ENCODE data around the gene CCNA1. TPM values are rescaled to one million over a fixed set of nuclear protein-coding genes. Genes with fewer than 3 reads are reported as not detected.

The CCNA1 gene
- total RNA-seq, 2 donors from 2014 or later, result not detected

DNA sequence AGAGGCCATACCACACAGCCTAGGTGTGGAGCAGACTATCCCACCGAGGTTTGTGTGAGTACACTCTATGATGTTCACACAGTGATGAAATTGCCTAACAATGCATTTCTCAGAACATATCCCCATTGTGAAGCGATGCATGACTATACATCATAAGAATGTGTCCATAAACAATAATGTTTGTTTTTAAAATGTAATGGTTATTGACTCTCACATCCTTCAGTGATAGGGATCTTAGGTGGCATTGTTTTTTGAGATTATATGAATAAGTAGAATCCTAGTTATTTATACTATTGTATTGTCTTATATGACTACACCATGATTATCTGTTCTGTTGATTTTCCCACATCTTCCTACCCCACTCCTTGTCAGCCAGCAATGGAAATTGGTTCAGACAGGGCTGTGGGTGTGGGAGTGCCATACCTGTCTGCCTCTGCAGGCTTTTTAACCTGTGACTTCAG lies 13.6 kb downstream of the CCNA1 start:
- ATAC-seq, result no peak
- intact Hi-C loops (cut with DNase I, micrococcal nuclease), result no loop called here
- DNase-seq, result no peak

DNA sequence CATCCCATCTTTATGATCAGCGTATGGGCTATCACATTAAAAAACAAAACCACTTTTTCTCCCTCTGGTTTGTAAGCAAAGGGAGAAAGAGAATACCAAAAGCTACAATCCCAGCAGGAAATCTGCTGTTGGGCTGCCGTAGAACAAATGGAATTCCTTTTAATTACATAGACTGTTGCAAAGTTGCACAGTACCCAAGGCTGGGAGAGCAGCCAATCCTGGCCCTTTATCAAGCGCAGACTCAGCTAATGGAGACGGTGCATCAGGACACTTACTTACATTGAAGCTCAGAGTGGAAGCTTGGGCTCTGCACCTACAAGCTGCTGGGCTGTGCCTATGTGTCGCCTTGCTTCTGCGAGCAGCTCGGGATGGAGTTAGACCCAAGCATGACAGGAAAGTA lies 15.2 kb downstream of the CCNA1 start:
- DNase-seq, result no peak
- ATAC-seq, result no peak
- intact Hi-C loops (cut with DNase I, micrococcal nuclease), result no loop called here

DNA sequence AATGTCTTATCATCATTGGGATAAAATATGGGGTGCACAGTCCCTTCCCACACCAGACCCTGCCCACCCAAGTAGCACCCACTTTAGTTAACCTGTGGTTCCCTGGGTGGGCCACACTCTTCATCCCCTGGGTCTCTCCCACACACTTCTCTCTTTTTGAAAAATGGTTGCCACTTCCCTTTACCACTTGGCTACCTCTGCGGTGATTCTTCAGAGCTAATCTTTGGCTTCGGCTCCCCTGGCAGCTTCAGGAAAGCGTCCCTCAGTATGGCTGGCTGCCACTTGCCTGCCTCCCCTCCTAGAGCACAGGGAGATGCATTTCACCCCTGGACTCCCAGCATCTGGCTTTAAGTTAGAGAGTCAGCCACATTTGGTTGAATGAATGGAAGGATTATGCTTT lies 18.2 kb downstream of the CCNA1 start:
- ATAC-seq (no peak), DNase-seq (no peak)
- intact Hi-C loops (cut with DNase I, micrococcal nuclease), result no loop called here

DNA sequence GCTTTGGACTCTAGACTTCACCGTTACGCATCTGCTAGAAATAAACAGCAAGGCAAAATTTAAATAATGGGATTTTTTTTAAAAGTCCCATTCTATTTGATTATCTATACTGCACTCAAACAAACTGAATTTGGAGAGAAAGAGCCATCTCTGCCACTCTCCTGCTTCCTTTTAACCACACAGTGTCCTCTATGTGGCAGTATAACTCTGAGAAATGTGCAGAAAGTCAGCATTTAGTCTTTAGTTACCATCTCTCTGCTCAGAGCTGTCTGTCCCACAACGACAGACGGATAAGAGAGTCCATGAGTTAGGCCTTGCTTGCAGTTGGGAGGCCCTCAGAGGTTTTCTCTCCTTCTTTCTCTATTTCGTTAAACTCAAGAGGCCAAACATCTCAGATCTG lies 21.2 kb downstream of the CCNA1 start:
- intact Hi-C loops (cut with DNase I, micrococcal nuclease), result no loop called here
- ATAC-seq (no peak), DNase-seq (no peak)

DNA sequence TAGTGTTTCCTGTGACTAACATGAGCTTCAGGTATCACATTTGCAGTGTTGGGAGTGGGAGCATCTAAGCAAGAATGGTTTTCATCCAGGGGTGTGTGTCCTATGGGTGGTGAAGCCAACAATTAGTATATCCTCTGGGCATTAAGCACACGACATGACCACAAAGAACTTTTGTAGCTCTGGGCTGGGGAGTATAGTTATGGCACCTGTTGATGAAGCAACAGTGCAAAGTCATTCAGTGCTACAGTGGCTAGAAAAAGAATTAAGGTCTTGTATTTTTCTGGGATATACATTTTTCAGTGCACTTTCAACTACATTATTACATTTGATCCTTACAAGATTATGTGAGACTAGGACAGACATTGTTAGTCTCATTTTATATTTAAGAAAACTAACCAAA lies 21.8 kb downstream of the CCNA1 start:
- intact Hi-C loops (cut with DNase I, micrococcal nuclease), result no loop called here
- DNase-seq (no peak), ATAC-seq (no peak)

DNA sequence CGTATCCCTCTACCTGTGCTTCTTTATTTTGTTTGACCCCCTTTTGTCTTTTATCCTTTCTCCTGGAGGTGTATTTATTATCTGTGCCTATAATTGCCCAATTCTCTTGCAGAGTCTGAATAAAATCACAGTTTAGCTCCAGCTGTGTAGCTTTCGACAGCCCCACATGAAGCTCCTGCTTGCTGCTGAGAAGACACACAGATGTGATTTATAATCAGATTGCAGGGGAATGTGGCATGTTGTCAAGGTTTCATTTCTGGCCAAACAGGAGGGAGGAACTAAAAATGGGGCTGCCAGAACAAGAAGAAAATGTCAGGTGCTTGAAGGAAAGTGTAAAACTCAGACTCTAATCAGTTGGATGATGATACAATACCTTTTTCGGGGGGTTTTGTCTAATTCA lies 22.7 kb downstream of the CCNA1 start:
- no peak for ATAC-seq
- intact Hi-C loops (cut with DNase I, micrococcal nuclease), result no loop called here
- DNase-seq, result no peak

DNA sequence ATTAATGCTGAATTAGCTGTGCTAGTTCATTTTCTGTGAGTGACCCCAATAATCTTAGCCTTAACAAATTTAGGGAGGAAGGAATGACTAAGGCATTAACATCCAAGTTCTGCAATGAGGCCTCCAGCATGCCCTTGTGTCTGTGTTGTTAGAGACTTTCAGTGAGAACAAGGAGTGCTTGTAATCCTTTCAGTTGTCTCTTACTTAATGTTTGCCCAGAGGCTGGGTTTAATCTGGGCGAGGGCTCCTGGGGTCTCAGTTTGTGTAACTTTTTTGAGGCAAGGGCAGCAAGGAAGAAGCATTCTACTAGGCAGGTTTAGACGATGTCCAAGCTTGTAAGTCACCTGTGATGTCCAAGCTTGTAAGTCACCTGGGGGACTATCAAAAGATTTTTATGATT lies 24.3 kb downstream of the CCNA1 start:
- ATAC-seq (no peak), DNase-seq (no peak)
- intact Hi-C loops (cut with DNase I, micrococcal nuclease), result no loop called here

DNA sequence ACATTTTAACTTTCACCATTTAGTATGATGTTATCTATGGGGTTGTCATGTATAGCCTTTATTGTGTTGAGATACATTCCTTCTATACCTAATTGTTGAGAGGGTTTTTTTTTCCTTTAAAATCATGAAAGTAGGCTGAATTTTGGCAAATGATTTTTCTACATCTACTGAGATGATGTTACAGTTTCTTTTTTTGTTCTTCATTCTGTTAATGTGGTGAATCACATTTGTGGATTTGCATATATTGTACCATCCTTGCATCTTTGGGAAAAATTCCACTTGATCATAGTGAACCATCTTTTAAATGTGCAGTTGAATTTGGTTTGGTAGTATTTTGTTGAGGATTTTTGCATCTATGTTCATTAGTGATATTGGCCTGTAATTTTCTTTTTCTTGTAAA lies 29.2 kb downstream of the CCNA1 start:
- intact Hi-C loops (cut with DNase I, micrococcal nuclease), result no loop called here
- ATAC-seq (no peak), DNase-seq (no peak)

DNA sequence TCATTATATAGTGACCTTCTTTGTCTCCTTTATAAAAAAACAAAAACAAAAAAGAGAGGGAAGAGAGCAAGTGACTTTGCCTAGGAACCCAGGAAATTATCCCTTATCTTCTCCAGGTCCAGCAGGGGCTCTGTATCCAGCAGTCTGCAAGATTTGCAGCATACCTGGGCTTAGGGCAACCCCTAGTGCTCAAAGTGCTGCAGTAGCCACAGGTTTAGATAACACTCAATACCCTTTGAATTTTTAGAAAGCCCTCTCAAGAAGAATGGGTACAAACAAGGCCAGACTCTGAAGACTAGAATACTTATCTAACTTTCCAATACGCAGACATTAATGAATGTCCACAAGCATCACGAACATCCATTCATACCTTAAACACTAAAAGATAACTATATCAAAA lies 43.2 kb downstream of the CCNA1 start:
- DNase-seq (no peak), ATAC-seq (no peak)
- intact Hi-C loops (cut with DNase I, micrococcal nuclease), result no loop called here

DNA sequence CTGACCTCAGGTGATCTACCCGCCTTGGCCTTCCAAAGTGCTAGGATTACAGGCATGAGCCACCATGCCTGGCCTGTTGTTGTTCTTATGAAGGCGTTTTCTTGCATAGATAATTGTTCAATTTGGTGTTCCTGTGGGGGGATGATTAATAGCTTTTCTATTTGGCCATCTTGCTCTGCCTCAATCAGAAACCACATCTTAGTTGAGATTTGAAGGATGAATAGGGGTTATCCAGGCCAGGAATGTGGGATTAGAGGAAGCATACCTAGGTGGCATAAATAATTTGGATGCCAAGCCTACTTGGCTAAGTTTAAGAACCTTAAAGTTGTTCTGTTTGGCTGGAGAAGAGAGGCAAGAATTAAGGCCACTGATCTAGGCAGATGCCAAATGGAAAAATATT lies 44.4 kb downstream of the CCNA1 start:
- ATAC-seq, result no peak
- intact Hi-C loops (cut with DNase I, micrococcal nuclease), result no loop called here
- no peak for DNase-seq

DNA sequence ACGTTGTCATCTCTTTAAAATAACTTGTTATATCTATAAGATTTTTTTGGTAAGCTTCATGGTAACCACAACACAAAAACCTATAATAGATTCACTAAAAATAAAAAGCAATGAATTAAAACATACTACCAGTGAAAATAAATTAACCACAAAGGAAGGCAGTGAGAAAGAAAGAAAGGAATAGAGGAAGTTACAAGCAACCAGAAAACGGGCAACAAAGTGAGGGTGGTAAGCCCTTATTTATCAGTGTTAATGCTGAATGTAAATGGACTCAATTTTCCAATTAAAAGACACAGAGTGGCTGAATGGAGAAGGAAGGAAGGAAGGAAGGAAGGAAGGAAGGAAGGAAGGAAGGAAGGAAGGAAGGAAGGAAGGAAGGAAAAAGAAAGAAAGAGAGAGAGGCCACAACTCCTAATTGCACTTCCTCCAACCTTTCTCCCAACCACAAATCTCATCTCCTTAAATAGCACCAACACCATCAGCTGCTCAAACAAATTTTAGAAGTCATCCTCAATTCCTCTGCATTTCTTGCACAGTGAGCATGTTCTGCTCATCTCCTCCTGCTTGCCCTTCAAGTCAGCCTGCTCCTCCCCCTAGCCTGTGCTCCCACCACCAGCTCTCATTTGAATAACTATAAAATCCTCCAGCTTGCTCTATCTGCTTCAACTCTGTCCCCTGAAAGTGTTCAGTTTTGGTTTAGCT lies 48.6 kb downstream of the CCNA1 start:
- no peak for DNase-seq
- intact Hi-C loops (cut with DNase I, micrococcal nuclease), result no loop called here
- no peak for ATAC-seq

DNA sequence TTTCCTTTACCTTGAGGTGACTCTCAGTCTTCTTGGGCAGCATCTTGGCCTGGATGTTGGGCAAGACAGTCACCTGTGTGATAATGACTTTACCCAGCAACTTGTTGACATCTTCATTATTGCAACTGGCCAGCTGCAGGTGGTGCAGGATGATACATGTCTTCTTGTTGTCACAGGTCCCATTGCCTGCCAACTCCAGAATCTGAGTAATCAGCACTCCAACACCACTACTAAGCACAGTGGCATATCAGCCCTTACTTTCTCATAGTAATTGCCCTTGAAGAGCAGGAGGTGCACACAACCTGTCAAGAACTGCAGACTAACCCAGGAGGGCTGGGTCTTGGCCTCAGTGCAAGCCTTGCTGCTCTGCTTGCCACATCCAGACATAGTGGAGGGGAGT lies 57.8 kb downstream of the CCNA1 start:
- no peak for ATAC-seq

More for the DNA sequence above, 57.8 kb downstream of the CCNA1 start:
- intact Hi-C loops (cut with DNase I, micrococcal nuclease), result no loop called here
- DNase-seq, result no peak

Other genes starting within 250 kb of the CCNA1 start
- gene SOHLH2, start 217.9 kb upstream of the CCNA1 start, total RNA-seq, result not detected
- under 1 TPM; 0.27 to 0.61 TPM for gene CCDC169, start 134.7 kb upstream of the CCNA1 start, total RNA-seq
- 10 to 100 TPM in 1 of 2 donors, 1 to 10 TPM in 1; 9.5 to 14.0 TPM for gene SPART, start 86.1 kb upstream of the CCNA1 start, total RNA-seq
- not detected for gene SERTM1, start 241.5 kb downstream of the CCNA1 start, total RNA-seq

Data from left colon (tissue), 2 donors.